Ovary (tissue), 3 donors: ENCODE data around the gene KLHL6.

Experiments used
- EP300 ChIP-seq: sonication (generic); formaldehyde crosslinking; IDR thresholded peaks from one replicate; pipeline ENCODE4 v1.6.1; 2017; ENCODE audit warnings: antibody characterized with exemption
- POLR2A ChIP-seq: fragments of 450-650 bp; IDR thresholded peaks from one replicate; pipeline ENCODE4 v1.6.1; 2017; ENCODE audit warnings: antibody characterized with exemption, mild to moderate bottlenecking, moderate library complexity
- TF ChIP-seq, protein P1 (sequence below), 3 donors: fragments of 450-650 bp in 2 of 3; fragments of 200-600 bp in 1 of 3; IDR thresholded peaks; one replicate each; pipeline versions ENCODE4 v1.5.1 to v1.8.0; 2016 to 2022; ENCODE audit warnings: antibody characterized with exemption in 3 of 3, mild to moderate bottlenecking in 1 of 3
- donor health status: DM: no; HTN: no; CAD: no.

DNA sequence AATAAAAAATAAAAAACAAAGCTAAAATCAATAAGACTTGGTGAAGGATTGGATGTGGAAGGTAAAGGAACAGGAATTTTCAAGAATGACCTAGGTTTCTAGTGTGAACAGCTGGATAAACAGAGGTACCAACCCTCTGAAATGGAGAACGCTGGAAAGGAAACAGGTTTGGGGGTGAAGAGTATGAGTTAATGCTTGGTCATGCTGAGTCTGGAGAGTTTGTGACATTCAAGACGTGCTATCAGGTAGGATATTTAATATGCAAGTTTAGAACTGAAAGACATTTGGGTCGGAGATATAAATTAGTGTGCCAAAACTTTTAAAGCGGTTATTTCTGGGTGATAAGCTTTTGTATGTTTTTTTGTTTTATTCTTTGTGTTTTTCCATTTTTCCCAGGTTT lies 11.4 kb upstream of the KLHL6 start:
- no peak for TF ChIP-seq POLR2A
- TF ChIP-seq, protein P1, sequence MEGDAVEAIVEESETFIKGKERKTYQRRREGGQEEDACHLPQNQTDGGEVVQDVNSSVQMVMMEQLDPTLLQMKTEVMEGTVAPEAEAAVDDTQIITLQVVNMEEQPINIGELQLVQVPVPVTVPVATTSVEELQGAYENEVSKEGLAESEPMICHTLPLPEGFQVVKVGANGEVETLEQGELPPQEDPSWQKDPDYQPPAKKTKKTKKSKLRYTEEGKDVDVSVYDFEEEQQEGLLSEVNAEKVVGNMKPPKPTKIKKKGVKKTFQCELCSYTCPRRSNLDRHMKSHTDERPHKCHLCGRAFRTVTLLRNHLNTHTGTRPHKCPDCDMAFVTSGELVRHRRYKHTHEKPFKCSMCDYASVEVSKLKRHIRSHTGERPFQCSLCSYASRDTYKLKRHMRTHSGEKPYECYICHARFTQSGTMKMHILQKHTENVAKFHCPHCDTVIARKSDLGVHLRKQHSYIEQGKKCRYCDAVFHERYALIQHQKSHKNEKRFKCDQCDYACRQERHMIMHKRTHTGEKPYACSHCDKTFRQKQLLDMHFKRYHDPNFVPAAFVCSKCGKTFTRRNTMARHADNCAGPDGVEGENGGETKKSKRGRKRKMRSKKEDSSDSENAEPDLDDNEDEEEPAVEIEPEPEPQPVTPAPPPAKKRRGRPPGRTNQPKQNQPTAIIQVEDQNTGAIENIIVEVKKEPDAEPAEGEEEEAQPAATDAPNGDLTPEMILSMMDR (IDR thresholded peaks at IDR 0.05), result no peak
- TF ChIP-seq EP300, result no peak
